DOHH2 (cell line): ENCODE measurements around the gene GOLM1.

Experiments
- H3F3A ChIP-seq: fragments of 200-600 bp; sonication (generic), shearing (Covaris generic); 2 replicates; pipeline ENCODE4 v1.6.0; 2016; ENCODE audit warnings: antibody characterized with exemption, mild to moderate bottlenecking; ENCODE audit not compliant: control insufficient read depth, insufficient read depth
- H3K27ac ChIP-seq: fragments of 200-600 bp; sonication (generic); 2 replicates; pipeline ENCODE4 v1.5.1; 2014; ENCODE audit warnings: low read depth, mild to moderate bottlenecking, low read length, moderate library complexity
- H3K27me3 ChIP-seq: fragments of 200-600 bp; sonication (generic); 2 replicates; pipeline ENCODE4 v1.6.1; 2014; ENCODE audit warnings: mild to moderate bottlenecking, low read length, mixed read lengths; ENCODE audit not compliant: control insufficient read depth
- H3K36me3 ChIP-seq: fragments of 200-600 bp; sonication (generic); 2 replicates; pipeline ENCODE4 v1.6.1; 2014; ENCODE audit warnings: mild to moderate bottlenecking, low read length, moderate library complexity, mixed read lengths; ENCODE audit not compliant: control insufficient read depth
- H3K4me1 ChIP-seq: fragments of 200-600 bp; sonication (generic); 2 replicates; pipeline ENCODE4 v1.6.1; 2014; ENCODE audit warnings: mild to moderate bottlenecking, low read length, mixed read lengths; ENCODE audit not compliant: control insufficient read depth
- H3K4me2 ChIP-seq: fragments of 200-600 bp; sonication (generic); 2 replicates; pipeline ENCODE4 v1.6.0; 2014; ENCODE audit warnings: mild to moderate bottlenecking, low read length, moderate library complexity
- H3K4me3 ChIP-seq: fragments of 200-600 bp; sonication (generic); 2 replicates; pipeline ENCODE4 v1.5.1; 2014; ENCODE audit warnings: mild to moderate bottlenecking, low read length, mixed read lengths
- H3K79me2 ChIP-seq: fragments of 200-600 bp; sonication (generic); 2 replicates; pipeline ENCODE4 v1.6.1; 2014; ENCODE audit warnings: mild to moderate bottlenecking, low read length, mixed read lengths; ENCODE audit not compliant: control insufficient read depth
- H3K9me2 ChIP-seq: fragments of 200-600 bp; sonication (generic); replicated peaks from 2 replicates; pipeline ENCODE4 v1.6.1; 2014; ENCODE audit warnings: mild to moderate bottlenecking, low read length, mixed read lengths; ENCODE audit not compliant: control insufficient read depth
- H3K9me3 ChIP-seq: fragments of 200-600 bp; sonication (generic); 2 replicates; pipeline ENCODE4 v1.6.1; 2014; ENCODE audit warnings: antibody characterized with exemption, low read length, mixed read lengths; ENCODE audit not compliant: control insufficient read depth, insufficient read depth
- H4K20me1 ChIP-seq: fragments of 200-600 bp; sonication (generic); 2 replicates; pipeline ENCODE4 v1.6.0; 2014; ENCODE audit warnings: low read depth, mild to moderate bottlenecking, antibody characterized with exemption, low read length, moderate library complexity; ENCODE audit not compliant: control insufficient read depth, insufficient read depth
- CTCF ChIP-seq: fragments of 200-600 bp; sonication (generic); IDR thresholded peaks from one replicate; pipeline ENCODE4 v1.5.1; 2014; ENCODE audit warnings: antibody characterized with exemption, mild to moderate bottlenecking, low read depth, low read length; ENCODE audit not compliant: poor library complexity, severe bottlenecking
- EZH2phosphoT487 ChIP-seq: fragments of 200-600 bp; sonication (generic); IDR thresholded peaks from 2 replicates; pipeline ENCODE4 v1.6.1; 2017; ENCODE audit warnings: borderline replicate concordance, mild to moderate bottlenecking, antibody characterized with exemption, low read length, moderate library complexity, mixed read lengths

The GOLM1 gene

GRCh38 chr9:86005253-86005775, 94.0 kb downstream of the GOLM1 start:
- Histone ChIP-seq H3K4me2 (no peak overlapping the region), H4K20me1 (no peaks in the 10 kb centered on the region), H3K27ac (no peak overlapping the region), H3K36me3 (peaks cover 30% of the 10 kb centered on the region), H3K9me2 (no peaks in the 10 kb centered on the region), H3K9me3 (peaks cover 9% of the 10 kb centered on the region; the same call in 1 of the 2 replicates), H3F3A (no peaks in the 10 kb centered on the region), H3K27me3 (no peaks in the 10 kb centered on the region), H3K4me3 (no peak overlapping the region), H3K4me1 (no peaks in the 10 kb centered on the region), H3K79me2 (no peaks in the 10 kb centered on the region)
- TF ChIP-seq CTCF (no peak), EZH2phosphoT487 (no peak)

GRCh38 chr9:85995599-85995998, 103.8 kb downstream of the GOLM1 start:
- H3K27me3 ChIP-seq, result no peaks in the 10 kb centered on the region
- no peaks in the 10 kb centered on the region for H3K9me3 ChIP-seq
- no peak overlapping the region for H3K4me2 ChIP-seq
- peaks cover 5% of the 10 kb centered on the region for H3K36me3 ChIP-seq
- H3K27ac ChIP-seq, result no peak overlapping the region
- H4K20me1 ChIP-seq, result no peaks in the 10 kb centered on the region
- H3F3A ChIP-seq, result no peaks in the 10 kb centered on the region
- TF ChIP-seq EZH2phosphoT487 (no peak), CTCF (no peak)
- no peak overlapping the region for H3K4me3 ChIP-seq
- no peaks in the 10 kb centered on the region for H3K4me1 ChIP-seq
- H3K9me2 ChIP-seq, result no peaks in the 10 kb centered on the region
- no peaks in the 10 kb centered on the region for H3K79me2 ChIP-seq

- no peaks in the 10 kb centered on the region for H3K27me3 ChIP-seq
- H3K4me2 ChIP-seq, result no peak overlapping the region
- H3K36me3 ChIP-seq, result peaks cover 5% of the 10 kb centered on the region
- H3K4me1 ChIP-seq, result no peaks in the 10 kb centered on the region
- no peaks in the 10 kb centered on the region for H4K20me1 ChIP-seq
- no peaks in the 10 kb centered on the region for H3F3A ChIP-seq
- no peak for TF ChIP-seq CTCF
- no peak for TF ChIP-seq EZH2phosphoT487
- H3K79me2 ChIP-seq, result no peaks in the 10 kb centered on the region
- H3K27ac ChIP-seq, result no peak overlapping the region
- no peak overlapping the region for H3K4me3 ChIP-seq
- H3K9me3 ChIP-seq, result no peaks in the 10 kb centered on the region
- H3K9me2 ChIP-seq, result no peaks in the 10 kb centered on the region
Measured at GRCh38 chr9:85995097-85995496, 104.3 kb downstream of the GOLM1 start.
